Brain microvascular endothelial cell (primary cell): ENCODE results near the gene IKZF3.

Experiments
- DNase-seq: peaks from one replicate; pipeline ENCODE4 v3.0.0-alpha.2; 2020
- H3K27ac ChIP-seq: fragments of 250-450 bp; sonication (Bioruptor Pico); 2 replicates; pipeline ENCODE4 v1.5.1; 2020; ENCODE audit warnings: mild to moderate bottlenecking, moderate library complexity
- H3K27me3 ChIP-seq: fragments of 250-450 bp; sonication (Bioruptor Pico); replicated peaks from 2 replicates; pipeline ENCODE4 v1.5.1; 2020; ENCODE audit warnings: mild to moderate bottlenecking
- H3K36me3 ChIP-seq: fragments of 250-450 bp; sonication (Bioruptor Pico); replicated peaks from 2 replicates; pipeline ENCODE4 v1.5.1; 2020; ENCODE audit warnings: mild to moderate bottlenecking
- H3K4me3 ChIP-seq: 2 replicates; pipeline ENCODE4 v1.5.1; 2011; ENCODE audit warnings: low read depth, mild to moderate bottlenecking, control low read depth, low read length, moderate library complexity
- in situ Hi-C: cut with HindIII; loops from 2 replicates; pipeline ENCODE4 v1.10.0; 2017; ENCODE audit warnings: low sequenced_read_pairs, low pct_ligation_motif_present
- TF ChIP-seq, protein P1 (sequence below): IDR thresholded peaks from 2 replicates; pipeline ENCODE4 v1.5.1; 2011; ENCODE audit warnings: low read depth, mild to moderate bottlenecking, moderate library complexity, low read length, control low read depth, inconsistent platforms; ENCODE audit errors: missing control alignments

IKZF3 gene

DNA sequence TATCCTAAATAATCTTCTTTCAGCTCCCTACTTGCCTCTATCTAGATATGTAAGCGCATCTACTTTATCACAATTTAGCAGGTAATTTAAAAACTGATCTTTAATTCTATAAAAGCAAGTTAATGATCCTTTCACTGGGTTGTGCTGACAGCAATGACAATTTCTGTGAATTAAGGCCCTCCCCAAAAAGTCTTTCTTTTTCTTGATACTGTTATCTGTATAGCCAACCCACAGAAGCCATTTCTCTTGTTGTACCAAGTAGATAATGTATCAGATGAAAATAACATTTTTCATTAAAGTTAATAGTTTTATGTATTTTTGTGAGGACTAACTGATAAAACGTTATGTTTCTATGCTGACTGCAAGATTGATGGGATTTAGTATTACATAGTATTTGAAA lies 7.7 kb upstream of the IKZF3 start:
- no peaks in the 10 kb centered on the region for H3K36me3 ChIP-seq
- in situ Hi-C loops, result no loop called here

DNA sequence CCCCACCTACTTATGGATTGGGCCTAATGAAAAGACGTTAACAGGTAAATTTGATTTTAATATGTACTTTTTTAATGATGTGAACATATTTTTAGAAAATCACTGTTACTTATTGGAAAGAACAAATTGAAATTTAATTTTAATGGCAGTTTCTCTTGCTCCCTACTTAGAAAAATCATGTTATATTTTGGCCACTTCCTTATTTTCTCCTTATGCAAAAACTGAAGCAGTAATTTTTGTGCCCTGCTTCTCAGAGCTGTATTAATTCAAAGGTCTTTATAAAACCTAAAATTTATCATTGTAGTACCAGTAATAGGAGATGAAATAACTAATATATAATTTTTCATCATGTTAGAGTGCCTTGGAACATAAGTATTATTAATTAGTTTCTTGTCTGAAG lies 6.7 kb upstream of the IKZF3 start:
- no peaks in the 10 kb centered on the region for H3K36me3 ChIP-seq
- in situ Hi-C loops, result no loop called here
- no peak overlapping the region for H3K27ac ChIP-seq
- TF ChIP-seq, protein P1, sequence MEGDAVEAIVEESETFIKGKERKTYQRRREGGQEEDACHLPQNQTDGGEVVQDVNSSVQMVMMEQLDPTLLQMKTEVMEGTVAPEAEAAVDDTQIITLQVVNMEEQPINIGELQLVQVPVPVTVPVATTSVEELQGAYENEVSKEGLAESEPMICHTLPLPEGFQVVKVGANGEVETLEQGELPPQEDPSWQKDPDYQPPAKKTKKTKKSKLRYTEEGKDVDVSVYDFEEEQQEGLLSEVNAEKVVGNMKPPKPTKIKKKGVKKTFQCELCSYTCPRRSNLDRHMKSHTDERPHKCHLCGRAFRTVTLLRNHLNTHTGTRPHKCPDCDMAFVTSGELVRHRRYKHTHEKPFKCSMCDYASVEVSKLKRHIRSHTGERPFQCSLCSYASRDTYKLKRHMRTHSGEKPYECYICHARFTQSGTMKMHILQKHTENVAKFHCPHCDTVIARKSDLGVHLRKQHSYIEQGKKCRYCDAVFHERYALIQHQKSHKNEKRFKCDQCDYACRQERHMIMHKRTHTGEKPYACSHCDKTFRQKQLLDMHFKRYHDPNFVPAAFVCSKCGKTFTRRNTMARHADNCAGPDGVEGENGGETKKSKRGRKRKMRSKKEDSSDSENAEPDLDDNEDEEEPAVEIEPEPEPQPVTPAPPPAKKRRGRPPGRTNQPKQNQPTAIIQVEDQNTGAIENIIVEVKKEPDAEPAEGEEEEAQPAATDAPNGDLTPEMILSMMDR, result no peak
- DNase-seq, result no peak
- H3K4me3 ChIP-seq, result no peak overlapping the region
- peaks cover 13% of the 10 kb centered on the region for H3K27me3 ChIP-seq

More for the DNA sequence above, 7.7 kb upstream of the IKZF3 start:
- no peak for DNase-seq
- Histone ChIP-seq H3K27ac (no peak overlapping the region), H3K4me3 (no peak overlapping the region), H3K27me3 (peaks cover 7% of the 10 kb centered on the region)
- TF ChIP-seq, protein P1, result no peak

DNA sequence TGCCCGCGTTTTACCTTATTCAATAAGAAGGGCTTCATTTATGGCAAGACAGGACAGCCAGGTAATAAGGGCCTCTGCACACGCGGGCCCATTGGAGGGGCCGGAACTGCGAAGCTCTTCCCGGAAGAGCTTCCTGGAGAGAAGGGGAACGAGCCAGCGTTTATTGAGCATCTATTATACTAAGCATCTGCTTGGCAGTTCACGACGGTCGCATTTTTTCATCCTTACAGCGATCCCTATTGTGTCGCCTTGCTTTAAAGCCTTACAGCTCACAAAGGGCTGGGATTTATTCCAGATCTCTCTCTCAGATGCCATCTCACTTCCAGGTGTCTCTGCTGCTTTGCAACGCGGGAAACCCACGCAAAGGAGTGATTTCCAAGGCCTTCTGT lies 4.4 kb upstream of the IKZF3 start:
- no peak for DNase-seq
- no peak overlapping the region for H3K4me3 ChIP-seq
- in situ Hi-C loops, result no loop called here
- no peak overlapping the region for H3K27ac ChIP-seq
- no peaks in the 10 kb centered on the region for H3K36me3 ChIP-seq
- H3K27me3 ChIP-seq, result peaks cover 33% of the 10 kb centered on the region
- TF ChIP-seq, protein P1, result no peak

DNA sequence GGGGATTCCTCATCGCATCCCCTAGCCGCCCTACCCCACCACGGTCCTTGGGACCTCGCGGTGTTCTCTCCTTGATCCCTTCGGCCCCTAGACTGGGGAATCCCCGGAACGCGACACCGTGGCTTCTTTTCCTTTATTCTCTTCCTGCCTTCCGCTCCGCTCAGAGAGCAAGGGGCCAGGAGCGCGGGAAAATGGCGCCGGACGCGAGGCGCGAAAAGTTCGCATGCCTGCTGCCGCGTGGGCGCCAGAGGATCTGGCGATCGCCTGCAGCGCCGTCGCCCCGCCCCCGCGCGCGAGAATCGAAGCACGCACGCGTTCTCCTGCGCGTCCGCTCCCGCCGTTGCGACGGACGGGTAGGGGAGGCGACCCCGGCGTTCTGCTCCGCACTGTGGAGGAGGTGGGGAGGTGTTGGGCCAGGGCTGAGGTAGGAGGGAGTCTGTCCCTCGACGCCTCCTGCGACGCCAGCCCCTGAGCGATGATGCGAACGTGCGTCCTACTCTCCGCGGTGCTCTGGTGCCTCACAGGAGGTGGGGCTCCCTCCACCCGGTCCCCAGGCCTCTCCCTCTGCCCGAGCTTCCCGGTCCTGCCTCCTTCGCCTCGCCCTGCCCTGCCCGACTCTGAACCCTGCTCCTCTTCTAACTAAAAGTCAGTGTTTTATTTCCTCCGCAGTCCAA lies 3.9 kb upstream of the IKZF3 start, which contains the start of gene ZPBP2:
Gene ZPBP2 (plus strand): TSS at position 323 of the 674 bp plus-strand sequence. CDS start 153 bp downstream, at position 476.
- TF ChIP-seq, protein P1, result no peak
- peaks cover 37% of the 10 kb centered on the region for H3K27me3 ChIP-seq
- DNase-seq, result no peak
- H3K36me3 ChIP-seq, result no peaks in the 10 kb centered on the region
- no peak within 1 kb of the TSS for H3K4me3 ChIP-seq
- in situ Hi-C loops, result no loop called here
- no peak within 1 kb of the TSS for H3K27ac ChIP-seq

DNA sequence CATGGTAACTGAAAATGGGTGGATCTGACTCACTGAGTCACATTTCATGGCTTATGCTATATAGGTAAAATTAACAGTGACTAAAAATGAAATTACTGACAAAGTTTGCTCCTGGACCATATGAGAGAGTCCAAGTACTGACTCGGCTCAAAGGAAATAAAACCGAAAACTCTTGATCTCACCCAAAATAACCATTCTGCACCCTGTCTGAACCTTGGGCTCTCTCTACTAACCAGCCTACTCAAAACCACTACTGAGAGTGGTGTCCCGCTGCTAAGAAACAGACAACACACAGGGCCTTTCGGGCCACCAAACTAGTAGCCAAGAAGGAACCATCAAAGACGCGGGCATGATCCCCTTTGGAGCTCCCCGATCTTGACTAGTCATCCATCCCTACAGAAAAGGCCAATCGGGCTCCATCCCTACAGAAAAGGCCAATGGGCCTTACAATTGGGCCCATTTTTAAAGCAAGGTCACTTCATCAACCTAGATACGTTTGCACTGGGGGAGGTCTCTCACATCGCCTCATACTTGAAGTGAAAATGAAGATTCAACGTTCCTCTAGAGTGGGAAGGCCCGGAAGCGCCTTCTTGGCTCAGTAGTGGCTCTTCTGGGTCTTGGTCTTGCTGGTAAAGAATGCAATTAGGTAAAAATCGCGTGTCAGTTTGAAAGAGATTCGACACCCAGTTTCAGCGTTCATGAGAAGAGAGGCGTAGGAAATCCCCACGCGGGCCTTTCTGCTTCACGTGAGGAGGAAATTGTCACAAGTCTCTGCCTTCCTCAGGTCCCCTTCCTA lies 3.2 kb upstream of the IKZF3 start:
- H3K4me3 ChIP-seq, result no peak overlapping the region
- no peaks in the 10 kb centered on the region for H3K36me3 ChIP-seq
- TF ChIP-seq, protein P1, result no peak
- in situ Hi-C loops, result no loop called here
- H3K27ac ChIP-seq, result no peak overlapping the region
- DNase-seq, result no peak
- peaks cover 42% of the 10 kb centered on the region for H3K27me3 ChIP-seq
